Measurements from ENCODE around the gene RYR3. TPM values are rescaled to one million over a fixed set of nuclear protein-coding genes. Genes with fewer than 3 reads are reported as not detected.

Gene RYR3
- polyA plus RNA-seq, 1 donor (not counting 4 experiments of a cell fraction or from before 2014, with no cell fraction given) = 0.04 TPM

DNA sequence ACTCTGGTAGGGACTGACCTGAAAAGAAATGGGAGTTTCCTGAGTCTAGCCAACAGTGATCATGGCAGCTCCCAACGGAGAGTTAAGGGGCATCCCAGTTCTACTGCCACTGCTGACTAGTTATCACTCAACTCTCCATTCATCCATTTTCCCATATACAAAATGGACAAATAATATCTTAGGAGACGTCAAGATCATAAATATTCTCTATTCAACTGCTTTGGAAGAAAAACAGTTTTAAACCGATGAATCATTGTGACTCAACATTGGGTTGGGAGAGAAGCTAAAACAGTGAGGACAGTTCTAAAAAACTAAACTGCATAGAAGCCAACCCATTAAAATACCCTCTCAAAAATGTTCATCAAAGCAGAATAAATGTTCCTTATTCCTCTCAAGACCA, 600.0 kb downstream of the RYR3 start:
- DNase-seq (ENCODE audit: low read depth, low spot score) (no peak), FAIRE-seq (no peak)
- Histone ChIP-seq H4K20me1 (ENCODE audit: control insufficient read depth, extremely low read depth, insufficient read depth, low read length) (no peaks in the 10 kb centered on the region), H3K79me2 (ENCODE audit: control insufficient read depth, insufficient read depth, low read length) (no peaks in the 10 kb centered on the region), H3K36me3 (ENCODE audit: control insufficient read depth in 2 of 2, extremely low read depth in 1 of 2, insufficient read depth in 2 of 2, low read length in 2 of 2) (no peaks in the 10 kb centered on the region), H3K27me3 (ENCODE audit: control insufficient read depth, extremely low read depth, insufficient read depth, low read length) (no peaks in the 10 kb centered on the region), H3K9me3 (ENCODE audit: control insufficient read depth, low read depth, low read length) (no peaks in the 10 kb centered on the region), H3K27ac (ENCODE audit: control insufficient read depth, insufficient read depth, low read length) (no peak overlapping the region), H3K9ac (ENCODE audit: control insufficient read depth, extremely low read depth, insufficient read depth, low read length) (no peak overlapping the region), H2AFZ (ENCODE audit: control insufficient read depth, low read length) (no peak overlapping the region), H3K9me1 (ENCODE audit: control insufficient read depth, extremely low read depth, insufficient read depth, low read length) (no peaks in the 10 kb centered on the region), H3K4me3 (ENCODE audit: control insufficient read depth in 2 of 3, extremely low read depth in 1 of 3, insufficient read depth in 2 of 3, low read depth in 1 of 3, low read length in 3 of 3) (no peak overlapping the region), H3K4me2 (ENCODE audit: control insufficient read depth, extremely low read depth, insufficient read depth, low read depth, low read length) (peak overlapping the region; percentile 20), H3K4me1 (ENCODE audit: control insufficient read depth, extremely low read depth, insufficient read depth, low read length) (peaks cover 24% of the 10 kb centered on the region)
- dilution Hi-C loops (cut with MboI; ENCODE audit: extremely low pct_ligation_motif_present, low sequenced_read_pairs) = no loop called here
- TF ChIP-seq CTCF (optimal IDR thresholded peaks at IDR 0.05 in 1 of 3, IDR thresholded peaks at IDR 0.05 in 1 of 3, conservative IDR thresholded peaks at IDR 0.05 in 1 of 3; ENCODE audit: extremely low read depth in 1 of 3, insufficient read depth in 2 of 3, low read length in 3 of 3) = no peak
- TF ChIP-seq EZH2 (IDR thresholded peaks at IDR 0.05; ENCODE audit: low read length) = no peak

- no peak overlapping the region for H3K9ac ChIP-seq (ENCODE audit: control insufficient read depth, extremely low read depth, insufficient read depth, low read length)
- no peak overlapping the region for H3K4me2 ChIP-seq (ENCODE audit: control insufficient read depth, extremely low read depth, insufficient read depth, low read depth, low read length)
- H3K4me3 ChIP-seq (ENCODE audit: control insufficient read depth in 2 of 3, extremely low read depth in 1 of 3, insufficient read depth in 2 of 3, low read depth in 1 of 3, low read length in 3 of 3) = no peak overlapping the region
- no peaks in the 10 kb centered on the region for H4K20me1 ChIP-seq (ENCODE audit: control insufficient read depth, extremely low read depth, insufficient read depth, low read length)
- DNase-seq (ENCODE audit: low read depth, low spot score) (no peak), FAIRE-seq (no peak)
- H3K79me2 ChIP-seq (ENCODE audit: control insufficient read depth, insufficient read depth, low read length) = no peaks in the 10 kb centered on the region
- dilution Hi-C loops (cut with MboI; ENCODE audit: extremely low pct_ligation_motif_present, low sequenced_read_pairs) = no loop called here
- H3K4me1 ChIP-seq (ENCODE audit: control insufficient read depth, extremely low read depth, insufficient read depth, low read length) = peaks cover 29% of the 10 kb centered on the region
- H2AFZ ChIP-seq (ENCODE audit: control insufficient read depth, low read length) = no peak overlapping the region
- TF ChIP-seq EZH2 (IDR thresholded peaks at IDR 0.05; ENCODE audit: low read length) = no peak
- TF ChIP-seq CTCF (optimal IDR thresholded peaks at IDR 0.05 in 1 of 3, IDR thresholded peaks at IDR 0.05 in 1 of 3, conservative IDR thresholded peaks at IDR 0.05 in 1 of 3; ENCODE audit: extremely low read depth in 1 of 3, insufficient read depth in 2 of 3, low read length in 3 of 3) = no peak
- no peaks in the 10 kb centered on the region for H3K36me3 ChIP-seq (ENCODE audit: control insufficient read depth in 2 of 2, extremely low read depth in 1 of 2, insufficient read depth in 2 of 2, low read length in 2 of 2)
- H3K9me1 ChIP-seq (ENCODE audit: control insufficient read depth, extremely low read depth, insufficient read depth, low read length) = no peaks in the 10 kb centered on the region
- H3K9me3 ChIP-seq (ENCODE audit: control insufficient read depth, low read depth, low read length) = no peaks in the 10 kb centered on the region
- H3K27me3 ChIP-seq (ENCODE audit: control insufficient read depth, extremely low read depth, insufficient read depth, low read length) = no peaks in the 10 kb centered on the region
- no peak overlapping the region for H3K27ac ChIP-seq (ENCODE audit: control insufficient read depth, insufficient read depth, low read length)
Observed at GRCh38 chr15:33912326-33912725, 601.6 kb downstream of the RYR3 start.
